Heart right ventricle (tissue), 16 donors: ENCODE data around the gene EYS. TPM values are rescaled to one million over a fixed set of nuclear protein-coding genes. Genes with fewer than 3 reads are reported as not detected.

Experiments
- ATAC-seq, 8 donors: fragments of 200-7000 bp; cut with Tn5 transposase; one replicate each; pipeline ENCODE4 v1.9.1; 2020; ENCODE audit warnings: mild to moderate bottlenecking in 8 of 8, moderate library complexity in 8 of 8, moderate number of reproducible peaks in 1 of 8
- DNase-seq, 2 donors: peaks; one replicate each; pipeline ENCODE4 v3.0.0-alpha.2; 2020
- H3K27ac ChIP-seq, 10 donors: fragments of 200-600 bp; sonication (generic) in 2 of 10; one replicate each; pipeline versions ENCODE4 v1.5.0 to v1.8.0; 2020 to 2022; ENCODE audit warnings: mild to moderate bottlenecking in 3 of 10
- H3K27me3 ChIP-seq, 7 donors: fragments of 200-600 bp; one replicate each; pipeline ENCODE4 v1.8.0; 2021 to 2022; ENCODE audit warnings: mild to moderate bottlenecking in 2 of 7
- H3K36me3 ChIP-seq, 9 donors: fragments of 200-600 bp; sonication (generic) in 1 of 9; one replicate each; pipeline versions ENCODE4 v1.5.0 to v1.8.0; 2020 to 2022; ENCODE audit warnings: mild to moderate bottlenecking in 2 of 9
- H3K4me1 ChIP-seq, 9 donors: fragments of 200-600 bp; sonication (generic) in 1 of 9; one replicate each; pipeline versions ENCODE4 v1.5.0 to v1.8.0; 2020 to 2022; ENCODE audit warnings: mild to moderate bottlenecking in 4 of 9
- H3K4me3 ChIP-seq, 10 donors: fragments of 200-600 bp; sonication (generic) in 2 of 10; one replicate each; pipeline versions ENCODE4 v1.5.0 to v1.8.0; 2020 to 2022; ENCODE audit warnings: mild to moderate bottlenecking in 7 of 10, moderate library complexity in 2 of 10
- H3K9me3 ChIP-seq, 11 donors: fragments of 200-600 bp in 10 of 11; sonication (generic) in 2 of 11; one replicate each; pipeline versions ENCODE4 v1.5.0 to v1.8.0; 2013 to 2022; ENCODE audit warnings: mild to moderate bottlenecking in 2 of 11, control low read depth in 1 of 11, moderate library complexity in 1 of 11
- WGBS, 2 donors: extraction: QIAGEN DNeasy Blood & Tissue Kit; methylation state at CpG; one replicate each; pipeline ENCODE4 v1.1.7; 2013; ENCODE audit warnings: inconsistent platforms in 1 of 2; 5-methylcytosine and 5-hydroxymethylcytosine counted together
- intact Hi-C, 10 donors: fragments of 100-400 bp; cut with DNase I; formaldehyde crosslinking; loops; one replicate each; pipeline versions ENCODE4 v1.11.1 to v1.14.2; 2022
- polyA plus RNA-seq, 2 donors: library from polyadenylated mRNA; stranded (reverse); fragments of 200-250 nt; gene quantifications; one replicate each; pipeline ENCODE4 v1.2.3, GENCODE V29; 2013
- total RNA-seq, 10 donors: library from RNA; stranded (reverse); fragmentation: NEBNext Ultra II Directional in 3 of 10; extraction: Animal tissue kit (Norgen Biotek cat#: 25700) in 3 of 10; gene quantifications; one replicate each; pipeline versions ENCODE4 v1.2.1 to v1.2.4, GENCODE V29; 2021 to 2023
- TF ChIP-seq, protein P1 (sequence below), 9 donors: fragments of 200-600 bp; sonication (generic) in 2 of 9; IDR thresholded peaks; one replicate each; pipeline versions ENCODE4 v1.5.0 to v1.8.0; 2021 to 2022; ENCODE audit warnings: antibody characterized with exemption in 9 of 9, mild to moderate bottlenecking in 5 of 9, moderate library complexity in 1 of 9
- donor health status: Arrhythmogenic right ventricular cardiomyopathy.
- donor health status: ischemic (EF 13 %, LVEDD 7.1; RV severe dilation, severe dysfunction).
- donor health status: healthy with polysubstance abuse.
- donor health status: DM: no; HTN: yes; CAD: no.
- donor health status: DM: no; HTN: no; CAD: no.
- donor health status: ischemic (EF 25% LVEDD 6.9; RV normal size, moderate dysfunction).
- donor health status: ischemic (EF 25% LVEDD 5.7; RV mildly dilated, moderate dysfunction).
- donor health status: healthy.
- donor health status: DM: yes; HTN: yes; CAD: no.
- donor health status: Ischemic cardiomyopathy.
- donor health status: ischemic (EF 35%, LVEDD 5.7; RV mildly dilated, moderate dysfunction).
- donor health status: nonischemic (EF 11% LVEDD 7.7; RV severe dilation, severe dysfunction).
- donor health status: DM: yes; HTN: yes; CAD: no.
- donor health status: PGD.
- donor health status: ischemic (EF 29% LVEDD 5.4; RV normal size, mild dysfunction).
- donor health status: nonischemic (EF 23%, LVEDD 6.1; RV moderate dilation, normal function).

The EYS gene
- total and polyA plus RNA-seq, 12 donors = 0.02 to 0.40 (median 0.18) TPM; not detected in 8

DNA sequence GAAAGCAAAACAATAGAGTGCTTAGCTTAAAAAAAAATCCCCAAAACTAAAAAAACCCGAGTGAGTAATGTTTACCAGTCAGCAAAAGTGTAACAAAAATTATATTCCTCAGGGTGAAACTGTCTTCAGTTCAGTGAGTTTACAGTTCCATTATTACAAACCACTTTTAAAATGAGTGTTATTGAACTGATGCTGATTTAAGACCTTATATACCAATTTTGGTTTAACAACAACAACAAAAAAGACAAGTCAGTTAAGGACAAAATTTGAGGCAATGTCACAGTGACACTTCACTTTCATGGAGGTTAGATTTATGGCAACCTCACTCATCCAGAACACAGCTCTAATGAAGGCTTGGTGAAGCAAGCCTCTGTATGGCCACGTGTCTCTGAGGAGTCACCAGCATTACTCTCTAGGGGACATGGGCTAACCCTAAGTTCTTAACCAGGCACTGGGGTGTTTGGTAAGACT, 1440.6 kb downstream of the EYS start:
- 67 to 69% methylated on average over 2 of the region's 2 CpGs for WGBS, 2 donors
- H3K4me1 ChIP-seq = no peaks in the 10 kb centered on the region
- H3K27me3 ChIP-seq = no peaks in the 10 kb centered on the region
- H3K9me3 ChIP-seq = no peaks in the 10 kb centered on the region
- H3K36me3 ChIP-seq = no peaks in the 10 kb centered on the region
- ATAC-seq (no peak), DNase-seq (no peak)
- intact Hi-C loops = no loop called here
- TF ChIP-seq, protein P1, sequence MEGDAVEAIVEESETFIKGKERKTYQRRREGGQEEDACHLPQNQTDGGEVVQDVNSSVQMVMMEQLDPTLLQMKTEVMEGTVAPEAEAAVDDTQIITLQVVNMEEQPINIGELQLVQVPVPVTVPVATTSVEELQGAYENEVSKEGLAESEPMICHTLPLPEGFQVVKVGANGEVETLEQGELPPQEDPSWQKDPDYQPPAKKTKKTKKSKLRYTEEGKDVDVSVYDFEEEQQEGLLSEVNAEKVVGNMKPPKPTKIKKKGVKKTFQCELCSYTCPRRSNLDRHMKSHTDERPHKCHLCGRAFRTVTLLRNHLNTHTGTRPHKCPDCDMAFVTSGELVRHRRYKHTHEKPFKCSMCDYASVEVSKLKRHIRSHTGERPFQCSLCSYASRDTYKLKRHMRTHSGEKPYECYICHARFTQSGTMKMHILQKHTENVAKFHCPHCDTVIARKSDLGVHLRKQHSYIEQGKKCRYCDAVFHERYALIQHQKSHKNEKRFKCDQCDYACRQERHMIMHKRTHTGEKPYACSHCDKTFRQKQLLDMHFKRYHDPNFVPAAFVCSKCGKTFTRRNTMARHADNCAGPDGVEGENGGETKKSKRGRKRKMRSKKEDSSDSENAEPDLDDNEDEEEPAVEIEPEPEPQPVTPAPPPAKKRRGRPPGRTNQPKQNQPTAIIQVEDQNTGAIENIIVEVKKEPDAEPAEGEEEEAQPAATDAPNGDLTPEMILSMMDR (IDR thresholded peaks at IDR 0.05) = no peak
- no peak overlapping the region for H3K4me3 ChIP-seq
- H3K27ac ChIP-seq = no peak overlapping the region

DNA sequence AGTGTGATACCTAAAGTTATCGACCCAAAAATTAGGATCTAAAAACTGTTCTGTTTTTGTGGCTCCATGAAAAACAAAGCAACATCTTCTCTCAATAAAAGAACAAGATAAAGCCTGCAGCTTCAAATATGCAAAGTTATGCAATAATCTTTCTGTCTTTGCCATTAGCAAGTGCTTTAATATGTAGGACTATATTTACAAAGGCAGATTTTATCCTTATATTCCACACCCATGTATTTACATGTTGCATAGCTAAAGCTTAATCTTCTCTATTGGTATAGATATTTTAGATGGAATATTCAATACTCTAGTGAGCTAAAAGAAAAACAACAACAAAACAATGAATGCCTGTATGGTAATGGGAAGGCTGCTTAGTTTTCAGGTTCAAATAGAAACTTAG, 1443.2 kb downstream of the EYS start:
- ATAC-seq (no peak), DNase-seq (no peak)
- H3K9me3 ChIP-seq = no peaks in the 10 kb centered on the region
- H3K4me1 ChIP-seq = no peaks in the 10 kb centered on the region
- no peak overlapping the region for H3K4me3 ChIP-seq
- 88 to 92% methylated on average over 1 of the region's 1 CpG for WGBS, 2 donors
- no peaks in the 10 kb centered on the region for H3K36me3 ChIP-seq
- no peak overlapping the region for H3K27ac ChIP-seq
- TF ChIP-seq, protein P1 (IDR thresholded peaks at IDR 0.05) = no peak
- H3K27me3 ChIP-seq = no peaks in the 10 kb centered on the region
- intact Hi-C loops = no loop called here

DNA sequence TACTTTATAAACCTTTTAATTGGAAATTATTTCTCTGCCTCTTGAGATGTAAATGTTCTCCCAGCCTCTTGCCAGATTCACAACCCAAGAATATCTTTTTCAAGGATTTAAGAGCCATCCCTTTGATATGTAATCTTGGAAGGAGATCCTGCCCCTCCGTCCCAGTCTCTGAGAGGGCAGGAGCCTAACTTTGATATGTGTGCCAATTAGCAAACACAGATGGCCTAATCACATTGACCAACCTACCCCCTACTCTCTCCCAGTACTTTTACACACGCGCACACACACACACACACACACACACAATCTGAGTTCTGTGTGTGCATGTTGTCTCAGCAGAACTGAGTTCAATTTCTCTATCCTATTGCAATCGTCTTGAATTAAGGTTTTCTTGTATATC, 1447.7 kb downstream of the EYS start:
- H3K9me3 ChIP-seq = no peaks in the 10 kb centered on the region
- no peak for ATAC-seq
- TF ChIP-seq, protein P1 (IDR thresholded peaks at IDR 0.05) = no peak
- no peak overlapping the region for H3K27ac ChIP-seq
- intact Hi-C loops = no loop called here
- no peak overlapping the region for H3K4me3 ChIP-seq
- no peak for DNase-seq
- WGBS, 2 donors = 67 to 75% methylated on average over 4 of the region's 4 CpGs
- H3K27me3 ChIP-seq = no peaks in the 10 kb centered on the region
- no peaks in the 10 kb centered on the region for H3K4me1 ChIP-seq
- H3K36me3 ChIP-seq = no peaks in the 10 kb centered on the region

DNA sequence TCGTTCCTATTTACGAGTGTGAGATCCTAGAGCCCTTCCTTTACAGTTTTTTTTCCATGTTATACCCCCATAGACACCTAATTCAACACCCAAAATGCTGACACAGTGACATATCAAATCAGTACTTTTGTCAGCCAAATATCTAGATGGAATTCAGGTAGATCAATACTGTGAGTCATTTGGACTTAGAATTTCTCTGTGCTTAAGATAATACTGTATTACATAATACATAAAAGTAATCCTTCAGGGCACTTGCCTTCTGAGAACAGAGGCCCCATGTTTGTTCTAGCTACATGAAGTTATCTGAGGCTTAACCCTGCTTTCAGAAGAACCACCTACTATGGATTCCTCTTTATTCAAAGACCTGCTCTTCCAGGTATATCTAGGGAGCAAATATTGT, 1448.3 kb downstream of the EYS start:
- Histone ChIP-seq H3K36me3 (no peaks in the 10 kb centered on the region), H3K27me3 (no peaks in the 10 kb centered on the region), H3K4me3 (no peak overlapping the region), H3K9me3 (no peaks in the 10 kb centered on the region), H3K4me1 (no peaks in the 10 kb centered on the region), H3K27ac (no peak overlapping the region)
- no peak for DNase-seq
- intact Hi-C loops = no loop called here
- WGBS, 2 donors = 44 to 47% methylated on average over 2 of the region's 2 CpGs
- TF ChIP-seq, protein P1 (IDR thresholded peaks at IDR 0.05) = no peak
- ATAC-seq = no peak
